ENCODE data around the gene AJAP1. TPM values are rescaled to one million over a fixed set of nuclear protein-coding genes. Genes with fewer than 3 reads are reported as not detected.
A peak's percentile ranks its signal among the peaks of the same experiment; 100 is the strongest.

The AJAP1 gene
- total and polyA plus RNA-seq, 2 of the 8 experiments (the other 6 are each of a cell fraction or from before 2014, with no cell fraction given) = 1.9 to 6.2 TPM

- peaks cover 0 to 8% of the 10 kb centered on the region in 2 experiments for H4K20me1 ChIP-seq (replicated peaks in 1 of 2; ENCODE audit: control insufficient read depth in 1 of 2, insufficient read depth in 2 of 2, low read length in 2 of 2)
- POLR2A ChIA-PET (ENCODE audit: partially characterized antibody) = interaction anchor here (0.9 kb wide), 1 partner anchor 18 kb away, joined by 3 read pairs; no protein-coding TSS in a partner anchor
- no peak overlapping the region for H3K27ac ChIP-seq (ENCODE audit: low read depth, low read length)
- H3K4ac ChIP-seq (replicated peaks; ENCODE audit: insufficient read length, low read depth, low read length) = no peak overlapping the region
- peak overlapping the region in 3 of 4 experiments; percentile 33 to 54 (median 34); a peak in 6 of 8 replicates for H3K4me3 ChIP-seq (ENCODE audit: extremely low read depth in 1 of 4, insufficient read depth in 2 of 4, low read depth in 3 of 4, low read length in 4 of 4)
- no peak for FAIRE-seq
- H2BK120ac ChIP-seq (replicated peaks; ENCODE audit: low read depth, low read length) = no peak overlapping the region
- H4K8ac ChIP-seq (ENCODE audit: extremely low read depth, insufficient read depth, low read length) = no peak overlapping the region; the same call in none of the 2 replicates
- no peak overlapping the region for H3K23ac ChIP-seq (ENCODE audit: insufficient read length)
- H3K4me2 ChIP-seq (ENCODE audit: insufficient read depth in 1 of 2, low read depth in 2 of 2, low read length in 2 of 2) = peak overlapping the region; percentile 62 to 71
- peak overlapping the region; percentile 99 for H4K91ac ChIP-seq (replicated peaks; ENCODE audit: insufficient read length, low read length)
- peaks cover 0 to 3% (median 0%) of the 10 kb centered on the region in 4 experiments; a peak in 1 of 8 replicates for H3K36me3 ChIP-seq (ENCODE audit: control insufficient read depth in 2 of 4, insufficient read depth in 4 of 4, low read length in 3 of 4)
- H2BK5ac ChIP-seq (ENCODE audit: low read depth, low read length) = 0 out of 2 replicates have a peak overlapping the region, but pooled peaks have one; percentile 47
- peak overlapping the region; percentile 60 for H3K18ac ChIP-seq (ENCODE audit: extremely low read depth, low read length)
- peak overlapping the region; percentile 61; the same call in 1 of the 2 replicates for H2BK15ac ChIP-seq (ENCODE audit: low read length)
- CTCF ChIA-PET (ENCODE audit: partially characterized antibody) = interaction anchor here (1.6 to 1.7 kb wide), 3 partner anchors 18 to 54 kb away, joined by 3 to 5 read pairs (median 4); no protein-coding TSS in a partner anchor
- H3K4me1 ChIP-seq (replicated peaks in 1 of 4; ENCODE audit: control insufficient read depth in 3 of 4, insufficient read depth in 4 of 4, low read length in 3 of 4) = peaks cover 0 to 31% (median 18%) of the 10 kb centered on the region in 4 experiments; a peak in 6 of 7 replicates
- no peak overlapping the region for H2BK20ac ChIP-seq (ENCODE audit: low read length)
- peaks cover 2% of the 10 kb centered on the region; the same call in 1 of the 2 replicates for H3K79me1 ChIP-seq (ENCODE audit: low read depth, low read length)
- H3K27me3 ChIP-seq (replicated peaks in 1 of 4; ENCODE audit: control insufficient read depth in 3 of 4, extremely low read depth in 1 of 4, insufficient read depth in 3 of 4, low read length in 3 of 4) = peaks cover 4 to 19% (median 11%) of the 10 kb centered on the region in 4 experiments
- peaks cover 2 to 7% of the 10 kb centered on the region in 2 experiments; a peak in 1 of 4 replicates for H3K9me3 ChIP-seq (ENCODE audit: insufficient read depth in 2 of 2, low read depth in 1 of 2, low read length in 1 of 2)
- no peak overlapping the region for H3K56ac ChIP-seq (replicated peaks; ENCODE audit: insufficient read length, low read depth, low read length)
- H2BK12ac ChIP-seq (ENCODE audit: low read depth, low read length) = peak overlapping the region; percentile 98
- 25% methylated on average over 33 of the region's 39 CpGs; no CpG with 5 or more reads in 1 of the 2 experiments for WGBS, 2 experiments (ENCODE audit: extremely low coverage in 1 of 2, insufficient coverage in 1 of 2, insufficient read length in 1 of 2, insufficient replicate concordance in 2 of 2, low coverage in 1 of 2, low lambda C conversion rate in 2 of 2, missing lambda C conversion rate in 1 of 2)
- peaks cover 4% of the 10 kb centered on the region; the same call in 1 of the 2 replicates for H3K23me2 ChIP-seq (ENCODE audit: low read depth, low read length)
- no peak overlapping the region for H3K14ac ChIP-seq (ENCODE audit: insufficient read length)
- DNase-seq (ENCODE audit: low read depth in 1 of 2, low spot score in 2 of 2) = peak; percentile 27 to 66
- H3K79me2 ChIP-seq (ENCODE audit: control insufficient read depth in 1 of 2, insufficient read depth in 2 of 2, low read length in 2 of 2) = no peaks in the 10 kb centered on the region
- no peak overlapping the region; a peak in 2 of 7 replicates for H3K9ac ChIP-seq (replicated peaks in 1 of 4; ENCODE audit: extremely low read depth in 1 of 4, low read depth in 3 of 4, low read length in 3 of 4)
- peak overlapping the region; percentile 100; the same call in 1 of the 2 replicates for H2AK5ac ChIP-seq (ENCODE audit: low read depth, low read length)
- H2AFZ ChIP-seq (ENCODE audit: low read length) = peak overlapping the region; percentile 67; the same call in 1 of the 2 replicates
- no peak overlapping the region for H4K5ac ChIP-seq (ENCODE audit: insufficient read length, low read depth, low read length)
- TF ChIP-seq CHD1 (IDR thresholded peaks at IDR 0.05; ENCODE audit: low read depth, low read length) (no peak), MAFK (IDR thresholded peaks at IDR 0.05; ENCODE audit: low read depth, low read length) (no peak), SIRT6 (IDR thresholded peaks at IDR 0.05; ENCODE audit: low read length) (no peak), E2F6 (IDR thresholded peaks at IDR 0.05) (peak; percentile 15), SIX5 (IDR thresholded peaks at IDR 0.05; ENCODE audit: low read depth, low read length) (no peak), RNF2 (IDR thresholded peaks at IDR 0.05; ENCODE audit: borderline replicate concordance, low read depth, low read length, missing control alignments, poor library complexity, severe bottlenecking) (no peak), ASH2L (IDR thresholded peaks at IDR 0.05; ENCODE audit: low read length) (peak; percentile 47), KDM1A (IDR thresholded peaks at IDR 0.05; ENCODE audit: borderline replicate concordance, low read length) (no peak)
- TF ChIP-seq, protein P1, sequence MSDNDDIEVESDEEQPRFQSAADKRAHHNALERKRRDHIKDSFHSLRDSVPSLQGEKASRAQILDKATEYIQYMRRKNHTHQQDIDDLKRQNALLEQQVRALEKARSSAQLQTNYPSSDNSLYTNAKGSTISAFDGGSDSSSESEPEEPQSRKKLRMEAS (IDR thresholded peaks at IDR 0.05) = peak; percentile 41
These were observed 56.4 kb downstream of the AJAP1 start for GRCh38 chr1:4710592-4711415.

Measured in H1 (cell line).